Panc1 (cell line): Measurements from ENCODE around the gene KCNA4.

Experiments used
- CTCF ChIP-seq: fragments of 450-650 bp; IDR thresholded peaks from 2 replicates; pipeline ENCODE4 v1.5.1; 2017; ENCODE audit warnings: mild to moderate bottlenecking
- POLR2AphosphoS5 ChIP-seq: IDR thresholded peaks from 2 replicates; pipeline ENCODE4 v1.6.1; 2012; ENCODE audit warnings: mild to moderate bottlenecking, low read depth, low read length, moderate library complexity

GRCh38 chr11:30002157-30002785, 14.6 kb downstream of the KCNA4 start:
- TF ChIP-seq CTCF (no peak), POLR2AphosphoS5 (no peak)
